ENCODE results near the gene DNAH1. TPM values are rescaled to one million over a fixed set of nuclear protein-coding genes. Genes with fewer than 3 reads are reported as not detected.

The DNAH1 gene
- total and polyA plus RNA-seq, 2 donors from 2014 or later, result 1.7 to 12.1 TPM

GRCh38 chr3:52311576-52312119 lies 4.5 kb upstream of the DNAH1 start:
- no peaks in the 10 kb centered on the region for H3K4me1 ChIP-seq (ENCODE audit: control insufficient read depth in 2 of 3, insufficient read depth in 2 of 3, low read depth in 1 of 3, low read length in 3 of 3)
- no peak for TF ChIP-seq CTCF (IDR thresholded peaks at IDR 0.05; ENCODE audit: borderline replicate concordance, extremely low read depth, insufficient read depth)
- no peaks in the 10 kb centered on the region for H3K9me3 ChIP-seq (ENCODE audit: control insufficient read depth in 2 of 3, insufficient read depth in 1 of 3, low read length in 3 of 3)
- no peak overlapping the region for H3K9ac ChIP-seq (ENCODE audit: low read length in 3 of 3)
- FAIRE-seq (no peak), DNase-seq (peak in 2 of 5 donors; percentile 36 to 77)
- no peak overlapping the region for H3K27ac ChIP-seq (ENCODE audit: low read depth in 2 of 2, low read length in 2 of 2)
- intact Hi-C loops (cut with DNase I), result no loop called here
- H3K27me3 ChIP-seq (ENCODE audit: control insufficient read depth, insufficient read depth, low read length), result no peaks in the 10 kb centered on the region
- peaks cover 0 to 5% (median 0%) of the 10 kb centered on the region in 3 donors for H3K36me3 ChIP-seq (ENCODE audit: control insufficient read depth in 2 of 3, insufficient read depth in 3 of 3, low read length in 3 of 3)
- H3K4me3 ChIP-seq (ENCODE audit: low read length in 3 of 3), result no peak overlapping the region

GRCh38 chr3:52313188-52313773 lies 2.8 kb upstream of the DNAH1 start:
- FAIRE-seq, result no peak
- Histone ChIP-seq H3K9ac (ENCODE audit: low read length in 3 of 3) (no peak overlapping the region), H3K27me3 (ENCODE audit: control insufficient read depth, insufficient read depth, low read length) (no peaks in the 10 kb centered on the region), H3K36me3 (ENCODE audit: control insufficient read depth in 2 of 3, insufficient read depth in 3 of 3, low read length in 3 of 3) (peaks cover 0 to 5% (median 0%) of the 10 kb centered on the region in 3 donors), H3K4me3 (ENCODE audit: low read length in 3 of 3) (no peak overlapping the region), H3K9me3 (ENCODE audit: control insufficient read depth in 2 of 3, insufficient read depth in 1 of 3, low read length in 3 of 3) (no peaks in the 10 kb centered on the region), H3K27ac (ENCODE audit: low read depth in 2 of 2, low read length in 2 of 2) (no peak overlapping the region), H3K4me1 (ENCODE audit: control insufficient read depth in 2 of 3, insufficient read depth in 2 of 3, low read depth in 1 of 3, low read length in 3 of 3) (no peaks in the 10 kb centered on the region)
- intact Hi-C loops (cut with DNase I), result no loop called here
- TF ChIP-seq CTCF (IDR thresholded peaks at IDR 0.05; ENCODE audit: borderline replicate concordance, extremely low read depth, insufficient read depth), result no peak
- DNase-seq, result no peak

- H3K9ac ChIP-seq (ENCODE audit: low read length in 3 of 3), result no peak overlapping the region
- H3K4me1 ChIP-seq (ENCODE audit: control insufficient read depth in 2 of 3, insufficient read depth in 2 of 3, low read depth in 1 of 3, low read length in 3 of 3), result no peaks in the 10 kb centered on the region
- DNase-seq (no peak), FAIRE-seq (no peak)
- intact Hi-C loops (cut with DNase I), result no loop called here
- H3K4me3 ChIP-seq (ENCODE audit: low read length in 3 of 3), result no peak overlapping the region
- H3K27ac ChIP-seq (ENCODE audit: low read depth in 2 of 2, low read length in 2 of 2), result no peak overlapping the region
- no peak for TF ChIP-seq CTCF (IDR thresholded peaks at IDR 0.05; ENCODE audit: borderline replicate concordance, extremely low read depth, insufficient read depth)
- H3K27me3 ChIP-seq (ENCODE audit: control insufficient read depth, insufficient read depth, low read length), result no peaks in the 10 kb centered on the region
- H3K9me3 ChIP-seq (ENCODE audit: control insufficient read depth in 2 of 3, insufficient read depth in 1 of 3, low read length in 3 of 3), result no peaks in the 10 kb centered on the region
- peaks cover 0 to 5% (median 0%) of the 10 kb centered on the region in 3 donors for H3K36me3 ChIP-seq (ENCODE audit: control insufficient read depth in 2 of 3, insufficient read depth in 3 of 3, low read length in 3 of 3)
These were observed 2.3 kb upstream of the DNAH1 start for GRCh38 chr3:52313774-52314188.
